Parathyroid adenoma (tissue), 2 donors: ENCODE data around the gene PVALB.

Source experiments
- H2AFZ ChIP-seq: fragments of 300-600 bp; sonication (generic); one replicate; pipeline ENCODE4 v1.7.0; 2017; ENCODE audit warnings: antibody characterized with exemption, mild to moderate bottlenecking
- H3K27ac ChIP-seq: fragments of 300-600 bp; sonication (generic); one replicate; pipeline ENCODE4 v1.7.0; 2017
- H3K27me3 ChIP-seq: fragments of 300-600 bp; sonication (generic); one replicate; pipeline ENCODE4 v1.7.0; 2017; ENCODE audit warnings: low read length; ENCODE audit not compliant: control insufficient read depth, insufficient read depth
- H3K36me3 ChIP-seq: fragments of 300-600 bp; sonication (generic); one replicate; pipeline ENCODE4 v1.7.0; 2017; ENCODE audit warnings: low read length; ENCODE audit not compliant: control insufficient read depth, insufficient read depth
- H3K4me1 ChIP-seq: fragments of 300-600 bp; sonication (generic); one replicate; pipeline ENCODE4 v1.7.0; 2017; ENCODE audit warnings: control low read depth
- H3K4me2 ChIP-seq: fragments of 300-600 bp; sonication (generic); one replicate; pipeline ENCODE4 v1.7.0; 2017; ENCODE audit warnings: low read length
- H3K4me3 ChIP-seq: fragments of 300-600 bp; sonication (generic); one replicate; pipeline ENCODE4 v1.7.0; 2017; ENCODE audit warnings: low read depth, low read length
- H3K79me2 ChIP-seq: fragments of 300-600 bp; sonication (generic); one replicate; pipeline ENCODE4 v1.7.0; 2017; ENCODE audit warnings: control low read depth
- H3K9ac ChIP-seq: fragments of 300-600 bp; sonication (generic); one replicate; pipeline ENCODE4 v1.7.0; 2017; ENCODE audit warnings: mild to moderate bottlenecking
- H3K9me3 ChIP-seq: fragments of 300-600 bp; sonication (generic); one replicate; pipeline ENCODE4 v1.7.0; 2017; ENCODE audit warnings: low read length; ENCODE audit not compliant: control insufficient read depth
- TF ChIP-seq, protein P1 (sequence below): fragments of 300-600 bp; sonication (generic); IDR thresholded peaks from one replicate; pipeline ENCODE4 v1.7.0; 2017; ENCODE audit warnings: antibody characterized with exemption, mild to moderate bottlenecking
- donor health status: primary hyperparathyroidism.

PVALB gene

DNA sequence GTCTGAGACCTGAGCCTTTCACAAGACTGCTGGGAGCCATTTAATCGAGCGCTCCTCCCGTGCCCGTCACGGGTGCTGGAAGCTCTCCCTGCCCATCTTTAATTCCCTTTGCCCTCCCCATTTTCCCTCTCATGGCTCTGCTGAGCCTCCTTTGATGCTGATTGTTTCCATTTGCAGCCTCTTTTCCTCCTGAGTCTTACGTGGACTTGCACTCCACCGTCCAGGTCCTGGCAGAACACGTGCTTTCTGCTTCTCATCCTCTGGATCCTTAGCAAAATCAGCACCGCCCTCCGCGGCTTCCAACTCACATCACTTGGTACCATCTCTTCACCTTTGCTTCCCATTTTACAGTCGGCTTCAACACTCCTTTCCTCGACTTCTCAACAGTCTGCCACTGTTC lies 48.2 kb downstream of the PVALB start:
- Histone ChIP-seq H2AFZ (no peak overlapping the region), H3K4me2 (no peak overlapping the region), H3K27me3 (no peaks in the 10 kb centered on the region), H3K27ac (no peak overlapping the region), H3K4me1 (no peaks in the 10 kb centered on the region), H3K36me3 (no peaks in the 10 kb centered on the region), H3K79me2 (no peaks in the 10 kb centered on the region), H3K9me3 (no peaks in the 10 kb centered on the region), H3K4me3 (no peak overlapping the region), H3K9ac (no peak overlapping the region)
- TF ChIP-seq, protein P1, sequence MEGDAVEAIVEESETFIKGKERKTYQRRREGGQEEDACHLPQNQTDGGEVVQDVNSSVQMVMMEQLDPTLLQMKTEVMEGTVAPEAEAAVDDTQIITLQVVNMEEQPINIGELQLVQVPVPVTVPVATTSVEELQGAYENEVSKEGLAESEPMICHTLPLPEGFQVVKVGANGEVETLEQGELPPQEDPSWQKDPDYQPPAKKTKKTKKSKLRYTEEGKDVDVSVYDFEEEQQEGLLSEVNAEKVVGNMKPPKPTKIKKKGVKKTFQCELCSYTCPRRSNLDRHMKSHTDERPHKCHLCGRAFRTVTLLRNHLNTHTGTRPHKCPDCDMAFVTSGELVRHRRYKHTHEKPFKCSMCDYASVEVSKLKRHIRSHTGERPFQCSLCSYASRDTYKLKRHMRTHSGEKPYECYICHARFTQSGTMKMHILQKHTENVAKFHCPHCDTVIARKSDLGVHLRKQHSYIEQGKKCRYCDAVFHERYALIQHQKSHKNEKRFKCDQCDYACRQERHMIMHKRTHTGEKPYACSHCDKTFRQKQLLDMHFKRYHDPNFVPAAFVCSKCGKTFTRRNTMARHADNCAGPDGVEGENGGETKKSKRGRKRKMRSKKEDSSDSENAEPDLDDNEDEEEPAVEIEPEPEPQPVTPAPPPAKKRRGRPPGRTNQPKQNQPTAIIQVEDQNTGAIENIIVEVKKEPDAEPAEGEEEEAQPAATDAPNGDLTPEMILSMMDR, result no peak

DNA sequence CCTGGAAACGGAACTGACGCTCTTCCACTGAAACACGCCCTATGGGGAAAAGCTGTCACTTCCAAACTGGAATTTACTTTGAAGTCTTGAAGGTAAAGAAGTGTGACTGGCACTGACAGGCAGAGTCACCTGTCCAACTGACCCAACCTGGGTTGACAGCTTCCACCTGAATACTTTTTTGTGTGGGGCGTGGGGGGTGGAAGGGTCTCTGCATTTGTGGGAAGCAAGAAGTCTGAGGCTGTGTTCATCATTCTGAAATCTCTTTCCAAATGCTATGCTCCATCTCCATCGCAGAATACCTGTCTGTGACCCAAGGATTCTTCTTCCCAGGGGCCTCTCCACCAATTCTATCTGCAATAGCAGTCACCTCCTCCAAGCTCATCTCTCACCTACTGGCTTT lies 48.7 kb downstream of the PVALB start:
- Histone ChIP-seq H3K9me3 (no peaks in the 10 kb centered on the region), H3K4me3 (no peak overlapping the region), H3K9ac (no peak overlapping the region), H3K4me1 (no peaks in the 10 kb centered on the region), H3K27me3 (no peaks in the 10 kb centered on the region), H3K36me3 (no peaks in the 10 kb centered on the region), H2AFZ (no peak overlapping the region), H3K79me2 (no peaks in the 10 kb centered on the region), H3K27ac (no peak overlapping the region), H3K4me2 (no peak overlapping the region)
- TF ChIP-seq, protein P1, result no peak

DNA sequence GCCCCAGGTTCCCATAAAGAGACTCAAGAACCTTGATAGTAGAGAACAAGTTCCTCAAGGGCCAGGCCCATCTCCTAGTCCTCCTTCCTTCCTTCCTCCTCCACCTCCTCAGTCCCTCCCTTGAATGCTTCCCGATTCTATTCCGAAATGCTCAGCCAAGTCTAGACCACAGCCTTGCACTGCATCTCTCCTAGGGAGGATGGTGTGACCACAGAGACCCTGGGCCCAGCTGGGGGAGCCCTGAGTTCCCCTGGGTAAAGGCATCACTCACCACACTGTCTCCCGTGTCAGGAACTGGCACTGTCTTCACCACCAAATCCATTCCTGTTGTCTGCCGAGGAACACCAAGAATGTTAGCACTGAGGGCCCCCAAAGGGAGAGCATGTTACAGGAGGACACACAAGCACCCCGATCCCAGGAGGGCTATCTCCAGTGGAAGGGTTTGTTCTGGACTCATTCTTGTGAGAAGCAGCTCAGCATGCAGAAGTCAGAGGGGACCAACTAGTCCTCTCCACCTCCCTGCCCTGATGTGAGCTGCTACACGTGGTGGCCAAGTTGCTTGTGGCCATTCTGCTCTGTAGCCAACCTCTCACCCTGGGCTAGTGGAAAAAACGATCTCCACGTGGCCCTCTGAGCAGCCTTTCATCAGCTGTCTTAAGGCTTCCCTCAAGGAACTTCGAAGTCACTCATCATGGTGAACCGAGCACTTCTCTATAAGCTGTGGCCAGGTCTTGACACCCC lies 49.6 kb downstream of the PVALB start:
- Histone ChIP-seq H3K27ac (no peak overlapping the region), H3K9me3 (no peaks in the 10 kb centered on the region), H3K4me2 (no peak overlapping the region), H3K9ac (no peak overlapping the region), H3K4me3 (no peak overlapping the region), H3K27me3 (no peaks in the 10 kb centered on the region), H3K4me1 (no peaks in the 10 kb centered on the region), H3K79me2 (no peaks in the 10 kb centered on the region), H3K36me3 (no peaks in the 10 kb centered on the region), H2AFZ (no peak overlapping the region)
- TF ChIP-seq, protein P1, result no peak

DNA sequence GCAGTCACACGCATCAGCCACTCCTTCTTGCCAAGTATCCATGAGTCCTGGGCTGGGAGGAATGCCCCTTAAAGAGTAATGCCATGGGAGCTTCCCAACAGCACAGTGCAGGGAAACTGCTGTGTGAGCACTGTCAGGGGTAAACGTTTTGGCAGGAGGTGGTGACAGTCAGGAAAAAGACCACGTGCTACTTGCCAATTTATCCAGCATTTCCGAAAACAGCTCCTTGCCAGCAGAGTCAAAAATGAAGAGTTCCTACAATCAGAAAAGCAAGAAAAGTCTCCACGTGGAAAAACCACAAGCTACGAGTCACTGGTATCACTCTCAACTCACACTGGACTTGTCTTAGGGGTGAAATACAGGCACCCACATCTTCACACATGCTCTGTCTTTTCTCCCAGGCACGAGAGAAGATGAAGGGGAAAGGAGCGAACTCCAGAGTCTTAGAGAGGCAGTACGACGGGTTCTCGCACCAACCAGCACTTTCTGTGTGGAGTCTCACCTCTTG lies 50.8 kb downstream of the PVALB start:
- Histone ChIP-seq H3K4me1 (no peaks in the 10 kb centered on the region), H3K27me3 (no peaks in the 10 kb centered on the region), H3K9me3 (no peaks in the 10 kb centered on the region), H3K4me3 (no peak overlapping the region), H3K79me2 (no peaks in the 10 kb centered on the region), H3K27ac (no peak overlapping the region), H3K36me3 (no peaks in the 10 kb centered on the region), H3K9ac (no peak overlapping the region), H2AFZ (no peak overlapping the region), H3K4me2 (no peak overlapping the region)
- TF ChIP-seq, protein P1, result no peak
